Activated CD4-positive, CD25-positive, alpha-beta regulatory T cell (primary cell): ENCODE data around the gene RPL27.
"Not testable (repeated sequence)": the region's sequence is repeated elsewhere in the genome, so short reads cannot be mapped to it uniquely, and the experiment has no call there.

Source experiments
- DNase-seq, 4 experiments: peaks; one replicate each; lab custom pipeline; 2025; lab: John Stamatoyannopoulos, UW

RPL27 gene

GRCh38 chr17:42997984-42998938 lies at the start of gene RPL27:
TSS of gene RPL27 (plus strand) at chr17:42998419. CDS start at chr17:42998751, 332 bp downstream.
- peak; percentile 87 to 94 (median 92) for DNase-seq

GRCh38 chr17:42950044-42950783 lies 48.0 kb upstream of the RPL27 start:
- no peak for DNase-seq

GRCh38 chr17:42953669-42954068 lies 44.5 kb upstream of the RPL27 start:
- DNase-seq, result no peak

- peak; percentile 70 to 77 (median 74) for DNase-seq
Observed at GRCh38 chr17:42964161-42964932, 33.9 kb upstream of the RPL27 start, which contains the start of gene AARSD1. TSS of gene AARSD1 (minus strand) at chr17:42964454. CDS start at chr17:42964440, 14 bp downstream.

- no peak for DNase-seq
Observed at GRCh38 chr17:42967925-42968324, 30.3 kb upstream of the RPL27 start.

- DNase-seq, result no peak
Observed at GRCh38 chr17:42969001-42969581, 29.1 kb upstream of the RPL27 start.

- DNase-seq, result no peak
Observed at GRCh38 chr17:42971589-42971988, 26.6 kb upstream of the RPL27 start.

GRCh38 chr17:42973323-42973722 lies 24.9 kb upstream of the RPL27 start:
- DNase-seq, result not testable (repeated sequence)

GRCh38 chr17:42975265-42975664 lies 23.0 kb upstream of the RPL27 start:
- DNase-seq, result no peak

GRCh38 chr17:42975701-42976100 lies 22.5 kb upstream of the RPL27 start:
- not testable (repeated sequence) for DNase-seq

- no peak for DNase-seq
Observed at GRCh38 chr17:42979511-42980273, 18.5 kb upstream of the RPL27 start, which contains the start of gene PTGES3L. TSS of gene PTGES3L (minus strand) at chr17:42980080. CDS start at chr17:42980053, 27 bp downstream.

GRCh38 chr17:42980274-42980765 lies 17.9 kb upstream of the RPL27 start, which contains the start of gene RUNDC1:
TSS of gene RUNDC1 (plus strand) at chr17:42980565. CDS start at chr17:42980577, 12 bp downstream.
- peak; percentile 77 to 84 (median 80) for DNase-seq

GRCh38 chr17:42980766-42981397 lies 17.3 kb upstream of the RPL27 start:
- peak; percentile 27 to 37 (median 28) for DNase-seq

- DNase-seq, result no peak
Observed at GRCh38 chr17:42982266-42982665, 16.0 kb upstream of the RPL27 start.

- no peak for DNase-seq
Observed at GRCh38 chr17:42985225-42985624, 13.0 kb upstream of the RPL27 start.

GRCh38 chr17:42989141-42989540 lies 9.1 kb upstream of the RPL27 start:
- no peak for DNase-seq

- no peak for DNase-seq
Observed at GRCh38 chr17:42989726-42990652, 8.2 kb upstream of the RPL27 start.

- DNase-seq, result no peak
Observed at GRCh38 chr17:42991471-42991870, 6.7 kb upstream of the RPL27 start.

- DNase-seq, result no peak
Observed at GRCh38 chr17:42992872-42993271, 5.3 kb upstream of the RPL27 start.
